Lung (tissue), 12 donors: ENCODE measurements around the gene OSBPL9. TPM values are rescaled to one million over a fixed set of nuclear protein-coding genes. Genes with fewer than 3 reads are reported as not detected.

ENCODE experiments used
- ATAC-seq: fragments of 200-7000 bp; cut with Tn5 transposase; one replicate; pipeline ENCODE4 v1.9.1; 2020; ENCODE audit warnings: moderate number of reproducible peaks; ENCODE audit not compliant: insufficient read depth, low FRiP score
- DNase-seq, 3 donors: peaks; one replicate each; pipeline ENCODE4 v3.0.0-alpha.2; 2013 to 2017
- H3K27ac ChIP-seq, 2 donors: one replicate each; pipeline ENCODE4 v1.5.1; 2013; ENCODE audit warnings: mild to moderate bottlenecking in 2 of 2, moderate library complexity in 2 of 2, control low read depth in 1 of 2, inconsistent platforms in 1 of 2, low read depth in 1 of 2, low read length in 1 of 2
- H3K27me3 ChIP-seq, 3 donors: one replicate each; pipeline ENCODE4 v1.5.1; 2013; ENCODE audit warnings: low read length in 2 of 3; ENCODE audit not compliant: control insufficient read depth in 3 of 3, insufficient read depth in 3 of 3
- H3K36me3 ChIP-seq, 4 donors: one replicate each; pipeline ENCODE4 v1.5.1; 2013; ENCODE audit warnings: low read length in 4 of 4, mild to moderate bottlenecking in 1 of 4, moderate library complexity in 1 of 4; ENCODE audit not compliant: control insufficient read depth in 4 of 4, insufficient read depth in 4 of 4
- H3K4me1 ChIP-seq, 5 donors: one replicate each; pipeline ENCODE4 v1.5.1; 2013; ENCODE audit warnings: low read length in 5 of 5, mild to moderate bottlenecking in 2 of 5, moderate library complexity in 1 of 5; ENCODE audit not compliant: control insufficient read depth in 5 of 5, insufficient read depth in 5 of 5
- H3K4me3 ChIP-seq: one replicate; pipeline ENCODE4 v1.5.1; 2013; ENCODE audit warnings: mild to moderate bottlenecking, control low read depth, moderate library complexity
- H3K9ac ChIP-seq, 2 donors: one replicate each; pipeline ENCODE4 v1.5.1; 2013; ENCODE audit warnings: low read length in 2 of 2, control low read depth in 1 of 2; ENCODE audit not compliant: insufficient read depth in 1 of 2
- H3K9me3 ChIP-seq, 4 donors: one replicate each; pipeline ENCODE4 v1.5.1; 2013; ENCODE audit warnings: low read length in 3 of 4, mild to moderate bottlenecking in 1 of 4, moderate library complexity in 1 of 4; ENCODE audit not compliant: control insufficient read depth in 4 of 4, insufficient read depth in 3 of 4
- WGBS, 2 donors: extraction: QIAGEN DNeasy Blood & Tissue Kit; methylation state at CpG; one replicate each; pipeline ENCODE4 v1.1.7; 2013; 5-methylcytosine and 5-hydroxymethylcytosine counted together
- polyA plus RNA-seq, 2 donors: library from polyadenylated mRNA; stranded (reverse); fragments of 200-250 nt; gene quantifications; one replicate each; pipeline ENCODE4 v1.2.1, GENCODE V29; 2013
- total RNA-seq, 2 donors: library from RNA; depleted of rRNA in 1 of 2; stranded (reverse); fragments of >200 nt in 1 of 2; gene quantifications; one replicate each; pipeline ENCODE4 v1.2.1, GENCODE V29; 2014 to 2021
- TF ChIP-seq, protein P1 (sequence below): IDR thresholded peaks from 2 replicates; pipeline ENCODE4 v1.5.1; 2012; ENCODE audit warnings: mild to moderate bottlenecking; ENCODE audit errors: control extremely low read depth, extremely low read depth
- donor health status: control.
- donor health status: control.
- donor health status: Bipolar disorder and iron deficiency.
- donor health status: healthy.
- donor health status: DM: yes; HTN: yes; CAD: no.

Gene OSBPL9
- total and polyA plus RNA-seq, 4 donors: 36.8 to 135 (median 72.4) TPM

GRCh38 chr1:51630393-51630792 is 13.5 kb downstream of the OSBPL9 start:
- no peak for DNase-seq
- Histone ChIP-seq H3K4me1 (peaks cover 0 to 16% (median 0%) of the 10 kb centered on the region in 5 donors), H3K36me3 (peaks cover 0 to 1% (median 0%) of the 10 kb centered on the region in 4 donors), H3K9me3 (no peaks in the 10 kb centered on the region), H3K9ac (no peak overlapping the region), H3K4me3 (no peak overlapping the region), H3K27ac (no peak overlapping the region), H3K27me3 (no peaks in the 10 kb centered on the region)
- 93 to 97% methylated on average over 3 of the region's 3 CpGs for WGBS, 2 donors
- TF ChIP-seq, protein P1, sequence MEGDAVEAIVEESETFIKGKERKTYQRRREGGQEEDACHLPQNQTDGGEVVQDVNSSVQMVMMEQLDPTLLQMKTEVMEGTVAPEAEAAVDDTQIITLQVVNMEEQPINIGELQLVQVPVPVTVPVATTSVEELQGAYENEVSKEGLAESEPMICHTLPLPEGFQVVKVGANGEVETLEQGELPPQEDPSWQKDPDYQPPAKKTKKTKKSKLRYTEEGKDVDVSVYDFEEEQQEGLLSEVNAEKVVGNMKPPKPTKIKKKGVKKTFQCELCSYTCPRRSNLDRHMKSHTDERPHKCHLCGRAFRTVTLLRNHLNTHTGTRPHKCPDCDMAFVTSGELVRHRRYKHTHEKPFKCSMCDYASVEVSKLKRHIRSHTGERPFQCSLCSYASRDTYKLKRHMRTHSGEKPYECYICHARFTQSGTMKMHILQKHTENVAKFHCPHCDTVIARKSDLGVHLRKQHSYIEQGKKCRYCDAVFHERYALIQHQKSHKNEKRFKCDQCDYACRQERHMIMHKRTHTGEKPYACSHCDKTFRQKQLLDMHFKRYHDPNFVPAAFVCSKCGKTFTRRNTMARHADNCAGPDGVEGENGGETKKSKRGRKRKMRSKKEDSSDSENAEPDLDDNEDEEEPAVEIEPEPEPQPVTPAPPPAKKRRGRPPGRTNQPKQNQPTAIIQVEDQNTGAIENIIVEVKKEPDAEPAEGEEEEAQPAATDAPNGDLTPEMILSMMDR: no peak
- no peak for ATAC-seq

DNA sequence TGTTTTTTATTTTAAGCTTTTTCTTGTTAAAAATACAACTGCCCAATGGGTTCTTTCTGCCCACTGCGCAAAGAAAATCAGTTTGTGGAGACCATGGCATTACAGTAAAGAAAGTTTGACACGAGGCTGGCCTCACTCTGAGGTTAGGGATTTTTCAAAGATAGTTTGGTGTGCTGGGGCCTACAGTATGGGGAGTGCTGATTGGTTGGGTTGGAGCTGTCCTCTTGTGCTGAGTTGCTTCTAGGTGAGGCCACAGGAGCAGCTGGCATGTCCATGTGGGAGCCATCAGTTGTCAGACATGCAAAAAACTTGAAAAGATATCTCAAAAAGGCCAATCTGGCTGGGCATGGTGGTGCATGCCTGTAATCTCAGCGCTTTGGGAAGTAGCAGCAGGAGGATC is 14.0 kb downstream of the OSBPL9 start:
- DNase-seq (no peak), ATAC-seq (no peak)
- H3K27me3 ChIP-seq: no peaks in the 10 kb centered on the region
- no peak overlapping the region for H3K9ac ChIP-seq
- peaks cover 0 to 16% (median 0%) of the 10 kb centered on the region in 5 donors for H3K4me1 ChIP-seq
- no peaks in the 10 kb centered on the region for H3K9me3 ChIP-seq
- H3K4me3 ChIP-seq: no peak overlapping the region
- H3K36me3 ChIP-seq: peaks cover 0 to 1% (median 0%) of the 10 kb centered on the region in 4 donors
- TF ChIP-seq, protein P1: no peak
- WGBS, 2 donors: 95 to 96% methylated on average over 3 of the region's 3 CpGs
- H3K27ac ChIP-seq: no peak overlapping the region

DNA sequence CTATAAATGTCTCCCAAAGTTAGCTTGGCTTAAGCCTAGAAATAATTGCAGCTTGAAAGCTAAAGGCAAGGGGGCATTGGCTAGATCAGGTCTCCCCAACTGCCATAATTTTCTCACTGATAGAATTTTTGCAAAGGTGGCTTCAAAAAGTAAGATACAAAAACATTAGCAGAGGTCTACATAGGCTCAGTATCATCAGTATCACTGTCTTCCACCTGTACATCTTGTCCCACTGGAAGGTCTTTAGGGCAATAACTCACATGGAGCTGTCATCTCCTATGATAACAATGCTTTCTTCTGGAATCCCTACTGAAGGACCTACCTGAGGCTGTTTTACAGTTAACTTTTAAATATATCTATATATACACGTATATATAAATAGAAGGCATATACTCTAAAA is 14.9 kb downstream of the OSBPL9 start:
- TF ChIP-seq, protein P1: no peak
- no peak overlapping the region for H3K9ac ChIP-seq
- no peak overlapping the region for H3K27ac ChIP-seq
- no peak for ATAC-seq
- 96 to 97% methylated on average over 1 of the region's 1 CpG for WGBS, 2 donors
- no peaks in the 10 kb centered on the region for H3K27me3 ChIP-seq
- no peak for DNase-seq
- peaks cover 0 to 1% (median 0%) of the 10 kb centered on the region in 4 donors for H3K36me3 ChIP-seq
- H3K4me3 ChIP-seq: no peak overlapping the region
- H3K9me3 ChIP-seq: no peaks in the 10 kb centered on the region
- peaks cover 0 to 17% (median 0%) of the 10 kb centered on the region in 5 donors for H3K4me1 ChIP-seq

GRCh38 chr1:51634618-51635017 is 17.7 kb downstream of the OSBPL9 start:
- Histone ChIP-seq H3K36me3 (peaks cover 0 to 3% (median under 1%) of the 10 kb centered on the region in 4 donors), H3K27ac (no peak overlapping the region), H3K4me1 (peaks cover 0 to 23% (median 0%) of the 10 kb centered on the region in 5 donors), H3K27me3 (no peaks in the 10 kb centered on the region), H3K9me3 (no peaks in the 10 kb centered on the region), H3K9ac (no peak overlapping the region), H3K4me3 (no peak overlapping the region)
- TF ChIP-seq, protein P1: no peak
- ATAC-seq (no peak), DNase-seq (no peak)
- 90 to 97% methylated on average over 7 of the region's 7 CpGs for whole genome bisulfite sequencing, 2 donors
